Neuronal stem cell (in vitro differentiated cells): ENCODE data around the gene LASP1.

ENCODE experiments used
- DNase-seq: peaks from one replicate; pipeline ENCODE4 v3.0.0-alpha.2; 2013; ENCODE audit warnings: low spot score
- H2AFZ ChIP-seq: one replicate; pipeline ENCODE4 v1.6.1; 2013; ENCODE audit warnings: mild to moderate bottlenecking, low read length, inconsistent platforms
- H2AK5ac ChIP-seq: 2 replicates; pipeline ENCODE4 v1.6.1; 2013; ENCODE audit warnings: low read depth, mild to moderate bottlenecking, inconsistent platforms, low read length, moderate library complexity, mixed read lengths
- H2BK120ac ChIP-seq: 2 replicates; pipeline ENCODE4 v1.6.1; 2013; ENCODE audit warnings: low read depth, mild to moderate bottlenecking, inconsistent platforms, low read length, moderate library complexity, mixed read lengths
- H2BK12ac ChIP-seq: one replicate; pipeline ENCODE4 v1.6.1; 2013; ENCODE audit warnings: low read length, inconsistent platforms
- H2BK15ac ChIP-seq: 2 replicates; pipeline ENCODE4 v1.6.1; 2013; ENCODE audit warnings: mild to moderate bottlenecking, low read length, inconsistent platforms, mixed read lengths
- H2BK5ac ChIP-seq: one replicate; pipeline ENCODE4 v1.6.1; 2013; ENCODE audit warnings: inconsistent platforms, mild to moderate bottlenecking, low read length, moderate library complexity
- H3K14ac ChIP-seq: one replicate; pipeline ENCODE4 v1.6.1; 2013; ENCODE audit warnings: low read length, inconsistent platforms
- H3K18ac ChIP-seq: 2 replicates; pipeline ENCODE4 v1.6.1; 2013; ENCODE audit warnings: low read length, inconsistent platforms
- H3K23ac ChIP-seq: 2 replicates; pipeline ENCODE4 v1.6.1; 2013; ENCODE audit warnings: low read depth, mild to moderate bottlenecking, mixed read lengths, low read length, inconsistent platforms; ENCODE audit not compliant: poor library complexity
- H3K27ac ChIP-seq: replicated peaks from 3 replicates; pipeline ENCODE4 v1.5.1; 2013; ENCODE audit warnings: low read length, inconsistent platforms
- H3K27me3 ChIP-seq, 3 experiments: 2 replicates each; pipeline ENCODE4 v1.6.1; 2013; ENCODE audit warnings: low read length in 3 of 3, mild to moderate bottlenecking in 2 of 3, inconsistent platforms in 1 of 3, low read depth in 1 of 3, mixed read lengths in 1 of 3, moderate library complexity in 1 of 3; ENCODE audit not compliant: control insufficient read depth in 3 of 3, insufficient read depth in 3 of 3
- H3K36me3 ChIP-seq, 2 donors: replicated peaks in 1 of 2; 2 replicates each; pipeline ENCODE4 v1.6.1; 2013; ENCODE audit warnings: low read length in 2 of 2; ENCODE audit not compliant: control insufficient read depth in 2 of 2, insufficient read depth in 2 of 2
- H3K4ac ChIP-seq: 2 replicates; pipeline ENCODE4 v1.6.1; 2013; ENCODE audit warnings: inconsistent platforms, mild to moderate bottlenecking, low read length, moderate library complexity
- H3K4me1 ChIP-seq, 2 donors: 1 replicate in 1 of 2; 2 replicates in 1 of 2; pipeline ENCODE4 v1.6.1; 2013; ENCODE audit warnings: low read length in 2 of 2, low read depth in 1 of 2; ENCODE audit not compliant: control insufficient read depth in 2 of 2, insufficient read depth in 1 of 2
- H3K4me2 ChIP-seq: one replicate; pipeline ENCODE4 v1.6.1; 2013; ENCODE audit warnings: mild to moderate bottlenecking, low read length, inconsistent platforms; ENCODE audit not compliant: insufficient read depth, poor library complexity, severe bottlenecking
- H3K4me3 ChIP-seq, 2 donors: 2 replicates each; pipeline ENCODE4 v1.5.1; 2013; ENCODE audit warnings: low read length in 2 of 2, mild to moderate bottlenecking in 2 of 2, inconsistent platforms in 1 of 2, moderate library complexity in 1 of 2
- H3K79me1 ChIP-seq: one replicate; pipeline ENCODE4 v1.6.1; 2013; ENCODE audit warnings: low read depth, mild to moderate bottlenecking, inconsistent platforms, low read length, moderate library complexity
- H3K9ac ChIP-seq: one replicate; pipeline ENCODE4 v1.6.1; 2013; ENCODE audit warnings: mild to moderate bottlenecking, low read depth, low read length, inconsistent platforms; ENCODE audit not compliant: poor library complexity
- H3K9me3 ChIP-seq, 2 donors: replicated peaks in 1 of 2; 2 replicates each; pipeline versions ENCODE3 to v1.6.1; 2013; ENCODE audit warnings: low read length in 2 of 2, mild to moderate bottlenecking in 2 of 2, inconsistent platforms in 1 of 2, low read depth in 1 of 2, mixed read lengths in 1 of 2, moderate library complexity in 1 of 2; ENCODE audit not compliant: control insufficient read depth in 2 of 2, insufficient read depth in 1 of 2
- H4K8ac ChIP-seq: one replicate; pipeline ENCODE4 v1.6.1; 2013; ENCODE audit warnings: low read depth, mild to moderate bottlenecking, inconsistent platforms, low read length, moderate library complexity
- H4K91ac ChIP-seq: one replicate; pipeline ENCODE4 v1.6.1; 2013; ENCODE audit warnings: low read length, low read depth, mild to moderate bottlenecking, inconsistent platforms; ENCODE audit not compliant: poor library complexity
- WGBS, 2 donors: extraction: QIAGEN DNeasy Blood & Tissue Kit; methylation state at CpG; one replicate each; pipeline ENCODE4 v1.1.7; 2013; ENCODE audit warnings: missing lambda C conversion rate in 2 of 2, mixed read lengths in 1 of 2; ENCODE audit not compliant: insufficient read length in 2 of 2, insufficient replicate concordance in 1 of 2; ENCODE audit errors: extremely low coverage in 2 of 2; 5-methylcytosine and 5-hydroxymethylcytosine counted together

Gene LASP1

GRCh38 chr17:38877130-38877851 is 7.4 kb downstream of the LASP1 start:
- Histone ChIP-seq H3K4me2 (peak overlapping the region; percentile 21), H2AK5ac (peak overlapping the region; percentile 73), H3K27ac (peak overlapping the region; percentile 41), H2BK12ac (peak overlapping the region; percentile 82), H3K4ac (no peak overlapping the region), H2AFZ (no peak overlapping the region), H3K36me3 (peaks cover 2 to 47% of the 10 kb centered on the region in 2 donors), H3K9ac (no peak overlapping the region), H2BK120ac (peak overlapping the region; percentile 1), H3K18ac (peak overlapping the region; percentile 84), H3K14ac (peak overlapping the region; percentile 41), H3K9me3 (no peaks in the 10 kb centered on the region), H3K27me3 (no peaks in the 10 kb centered on the region), H3K4me3 (no peak overlapping the region), H4K91ac (no peak overlapping the region), H3K4me1 (peaks cover 46 to 49% of the 10 kb centered on the region in 2 donors), H2BK5ac (peak overlapping the region; percentile 62), H3K23ac (peak overlapping the region; percentile 11), H4K8ac (no peak overlapping the region), H3K79me1 (peaks cover 13% of the 10 kb centered on the region), H2BK15ac (peak overlapping the region; percentile 6)
- no CpG with 5 or more reads among the region's 7 CpGs for WGBS, 2 donors
- DNase-seq, result no peak

- H2AK5ac ChIP-seq, result peak overlapping the region; percentile 82
- peaks cover 54 to 58% of the 10 kb centered on the region in 2 donors for H3K4me1 ChIP-seq
These were observed 10.2 kb downstream of the LASP1 start for GRCh38 chr17:38879878-38880665.

GRCh38 chr17:38881600-38882191 is 11.8 kb downstream of the LASP1 start:
- H3K27me3 ChIP-seq, result no peaks in the 10 kb centered on the region
- no peak for DNase-seq
- no peak overlapping the region for H2BK120ac ChIP-seq
- peak overlapping the region; percentile 56 for H2BK15ac ChIP-seq
- H3K79me1 ChIP-seq, result peaks cover 10% of the 10 kb centered on the region
- no peak overlapping the region for H3K14ac ChIP-seq
- no peak overlapping the region for H3K4ac ChIP-seq
- H2AFZ ChIP-seq, result no peak overlapping the region
- peaks cover 68 to 73% of the 10 kb centered on the region in 2 donors for H3K4me1 ChIP-seq
- peak overlapping the region; percentile 57 for H3K23ac ChIP-seq
- H4K91ac ChIP-seq, result peak overlapping the region; percentile 50
- H3K9ac ChIP-seq, result peak overlapping the region; percentile 88
- H3K4me3 ChIP-seq, result no peak overlapping the region
- peak overlapping the region; percentile 92 for H3K18ac ChIP-seq
- H3K36me3 ChIP-seq, result peaks cover 3 to 55% of the 10 kb centered on the region in 2 donors
- H2BK5ac ChIP-seq, result peak overlapping the region; percentile 30
- no peak overlapping the region for H3K4me2 ChIP-seq
- peak overlapping the region; percentile 61 for H3K27ac ChIP-seq
- peak overlapping the region; percentile 82 for H2AK5ac ChIP-seq
- no CpG with 5 or more reads among the region's 8 CpGs for WGBS, 2 donors
- H2BK12ac ChIP-seq, result peak overlapping the region; percentile 47
- H3K9me3 ChIP-seq, result no peaks in the 10 kb centered on the region
- H4K8ac ChIP-seq, result no peak overlapping the region

More at GRCh38 chr17:38879878-38880665, 10.2 kb downstream of the LASP1 start:
- Histone ChIP-seq H2BK5ac (peak overlapping the region; percentile 90), H2BK12ac (no peak overlapping the region), H3K4me3 (no peak overlapping the region), H3K27me3 (no peaks in the 10 kb centered on the region), H3K23ac (no peak overlapping the region), H3K9me3 (no peaks in the 10 kb centered on the region), H3K4me2 (peak overlapping the region; percentile 26), H3K79me1 (peaks cover 7% of the 10 kb centered on the region), H3K4ac (no peak overlapping the region), H2BK15ac (peak overlapping the region; percentile 33), H3K18ac (peak overlapping the region; percentile 88), H3K9ac (no peak overlapping the region), H3K14ac (no peak overlapping the region), H3K36me3 (peaks cover 2 to 55% of the 10 kb centered on the region in 2 donors), H4K91ac (no peak overlapping the region), H4K8ac (no peak overlapping the region), H2AFZ (no peak overlapping the region), H2BK120ac (no peak overlapping the region), H3K27ac (peak overlapping the region; percentile 88)
- no peak for DNase-seq
- no CpG with 5 or more reads among the region's 6 CpGs for WGBS, 2 donors
